GM20431 (cell line): Measurements from ENCODE around the gene NAA80.

Experiments
- in situ Hi-C: fragments of 300-500 bp; cut with MseI, MboI; formaldehyde crosslinking; loops from one replicate; pipeline ENCODE4 v1.15.0; 2020; ENCODE audit warnings: low sequenced_read_pairs; ENCODE audit not compliant: unreplicated experiment

Gene NAA80, protein sequence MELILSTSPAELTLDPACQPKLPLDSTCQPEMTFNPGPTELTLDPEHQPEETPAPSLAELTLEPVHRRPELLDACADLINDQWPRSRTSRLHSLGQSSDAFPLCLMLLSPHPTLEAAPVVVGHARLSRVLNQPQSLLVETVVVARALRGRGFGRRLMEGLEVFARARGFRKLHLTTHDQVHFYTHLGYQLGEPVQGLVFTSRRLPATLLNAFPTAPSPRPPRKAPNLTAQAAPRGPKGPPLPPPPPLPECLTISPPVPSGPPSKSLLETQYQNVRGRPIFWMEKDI

DNA sequence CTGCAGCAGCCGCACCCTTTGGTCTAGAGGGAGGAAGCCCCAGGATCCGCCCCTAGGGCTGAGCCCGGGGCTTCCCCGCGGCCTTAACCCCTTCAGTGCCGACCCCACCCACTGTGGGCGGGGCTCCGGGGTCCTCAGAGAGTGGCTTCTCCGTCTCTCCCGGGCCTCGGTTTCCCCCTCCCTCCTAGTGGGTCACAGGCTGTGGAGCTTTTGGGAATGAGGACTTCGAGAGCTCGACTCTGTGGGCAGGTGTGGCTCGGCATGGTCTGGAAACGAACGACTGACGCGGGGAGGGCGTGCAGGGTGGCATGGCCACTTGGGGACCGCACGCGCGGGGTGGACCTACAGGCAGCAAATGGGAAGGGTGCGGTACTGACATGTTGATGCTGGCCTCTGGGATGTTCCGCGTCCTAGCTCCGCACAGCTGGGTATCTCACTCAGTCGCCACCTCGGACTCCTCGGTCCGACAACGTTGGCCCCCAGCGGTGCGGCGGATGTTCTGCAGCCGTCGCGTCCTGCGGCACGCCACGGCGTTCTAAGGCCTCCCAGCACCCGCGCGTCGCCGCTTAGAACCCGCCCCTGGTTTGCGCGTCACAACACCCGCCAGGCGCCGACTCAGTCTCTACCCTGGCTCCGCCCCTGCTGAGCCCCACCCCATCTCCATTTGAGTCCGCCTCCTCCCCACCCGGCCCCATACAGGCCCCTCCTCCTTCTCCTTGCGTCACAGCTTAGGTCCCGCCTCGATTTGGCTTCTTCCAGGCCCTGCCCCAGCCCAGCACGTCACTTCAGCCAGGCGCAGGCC is at the start of gene NAA80, which contains the start of gene HYAL3:
Gene NAA80, minus strand, starts transcription at position 570 of the 802 bp plus-strand sequence. CDS start 1,942 bp downstream, outside the sequence.
Gene HYAL3, minus strand, starts transcription at position 570 of the 802 bp plus-strand sequence. CDS start 3,803 bp downstream, outside the sequence.
- in situ Hi-C loops = no loop called here

DNA sequence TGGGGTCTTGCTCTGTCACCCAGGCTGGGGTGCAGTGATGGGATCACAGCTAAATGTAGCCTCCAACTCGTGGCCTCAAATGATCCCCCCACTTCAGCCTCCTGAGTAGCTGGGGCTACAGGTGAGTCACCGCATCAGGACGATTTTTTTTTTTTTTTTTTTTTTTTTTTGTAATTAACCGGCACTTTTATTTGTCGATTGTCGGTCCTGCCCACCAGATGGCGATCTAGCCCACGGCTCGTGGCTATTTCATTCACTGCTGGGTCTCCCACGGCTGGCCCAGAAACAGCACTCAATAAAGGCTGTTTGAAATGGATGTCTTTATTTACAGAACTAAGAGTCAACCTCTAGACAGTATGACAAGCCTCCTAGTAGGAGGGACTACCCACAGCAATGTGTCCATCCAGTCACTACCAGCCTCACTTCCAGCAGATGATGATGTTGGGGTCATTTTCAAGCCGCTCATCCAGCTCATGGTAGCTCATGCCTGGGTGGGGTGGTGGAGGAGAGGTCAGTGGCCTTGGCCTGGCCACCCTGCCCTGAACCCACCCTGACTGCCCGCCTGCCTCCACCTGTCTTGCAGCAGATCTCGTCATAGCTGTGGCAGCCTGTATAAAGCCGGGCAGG is 48.1 kb upstream of the NAA80 start:
- in situ Hi-C loops = no loop called here

GRCh38 chr3:50345586-50346234 is 46.5 kb upstream of the NAA80 start, which contains the start of gene ZMYND10:
ZMYND10 (minus strand) TSS chr3:50345732; CDS start chr3:50345579, 153 bp downstream.
- in situ Hi-C loops = no loop called here

GRCh38 chr3:50345008-50345407 is 45.8 kb upstream of the NAA80 start:
- in situ Hi-C loops = no loop called here

GRCh38 chr3:50342813-50343633 is 43.8 kb upstream of the NAA80 start:
- in situ Hi-C loops = no loop called here

GRCh38 chr3:50341996-50342650 is 42.9 kb upstream of the NAA80 start:
- in situ Hi-C loops = no loop called here

DNA sequence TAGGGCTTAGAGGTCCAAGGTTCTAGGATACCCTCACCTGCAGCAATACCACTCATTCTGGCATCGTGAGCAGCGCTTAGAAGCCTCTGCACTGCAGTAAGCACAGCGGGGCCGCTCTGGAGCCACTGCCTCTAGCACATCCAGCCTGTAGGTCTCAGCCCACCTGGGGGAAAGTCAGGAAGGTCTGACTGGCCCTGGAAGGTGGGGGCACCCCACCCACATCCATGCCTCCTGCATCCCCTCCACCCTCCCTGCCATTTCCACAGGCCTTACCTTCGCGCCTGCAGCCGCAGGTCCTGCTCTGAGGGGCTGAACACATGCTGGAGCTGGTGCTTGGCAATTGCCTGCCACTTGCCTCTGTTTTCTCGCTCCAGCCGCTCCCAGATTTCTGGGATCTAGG is 42.3 kb upstream of the NAA80 start:
- in situ Hi-C loops = no loop called here

DNA sequence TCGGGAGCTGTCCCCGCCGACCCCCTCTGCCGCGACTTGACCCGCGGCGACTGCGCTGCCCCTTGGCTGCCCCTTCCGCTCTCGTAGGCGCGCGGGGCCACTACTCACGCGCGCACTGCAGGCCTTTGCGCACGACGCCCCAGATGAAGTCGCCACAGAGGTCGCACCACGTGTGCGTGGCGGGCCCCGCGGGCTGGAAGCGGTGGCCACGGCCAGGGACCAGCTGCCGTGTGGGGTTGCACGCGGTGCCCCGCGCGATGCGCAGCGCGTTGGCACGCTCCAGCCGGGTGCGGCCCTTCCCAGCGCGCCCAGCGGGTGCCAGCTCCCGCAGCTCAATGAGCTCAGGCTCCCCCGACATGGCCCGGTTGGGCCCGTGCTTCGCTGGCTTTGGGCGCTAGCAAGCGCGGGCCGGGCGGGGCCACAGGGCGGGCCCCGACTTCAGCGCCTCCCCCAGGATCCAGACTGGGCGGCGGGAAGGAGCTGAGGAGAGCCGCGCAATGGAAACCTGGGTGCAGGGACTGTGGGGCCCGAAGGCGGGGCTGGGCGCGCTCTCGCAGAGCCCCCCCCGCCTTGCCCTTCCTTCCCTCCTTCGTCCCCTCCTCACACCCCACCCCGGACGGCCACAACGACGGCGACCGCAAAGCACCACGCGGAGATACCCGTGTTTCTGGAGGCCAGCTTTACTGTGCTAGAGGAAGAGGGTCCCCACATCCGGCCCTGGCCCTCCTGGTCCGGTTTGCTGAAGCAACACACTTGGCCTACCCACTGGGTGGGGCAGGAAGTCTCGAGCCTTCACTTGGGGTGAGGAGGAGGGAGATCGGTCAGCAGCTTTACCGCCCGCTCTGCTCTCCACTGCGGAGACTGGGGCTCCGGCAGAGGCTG is 41.5 kb upstream of the NAA80 start, which contains the start of gene RASSF1:
Gene RASSF1, minus strand, starts transcription at position 389 of the 882 bp plus-strand sequence. Its CDS starts 31 bp downstream, at position 358.
- in situ Hi-C loops = no loop called here

DNA sequence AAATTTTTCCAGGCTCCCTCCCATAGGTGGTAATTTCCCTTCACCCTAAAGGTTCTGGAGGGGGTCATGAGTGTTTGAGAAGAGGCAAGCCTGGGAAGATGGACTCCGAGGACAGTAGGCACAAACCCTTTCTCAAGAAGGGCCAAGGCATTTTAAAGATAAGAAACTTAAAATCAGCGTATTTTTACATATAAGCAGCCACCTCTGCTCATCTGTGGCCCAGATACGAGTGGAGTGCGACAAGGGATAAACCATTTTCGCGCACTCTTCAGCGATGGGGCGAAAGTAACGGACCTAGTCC is 40.9 kb upstream of the NAA80 start:
- in situ Hi-C loops = no loop called here

DNA sequence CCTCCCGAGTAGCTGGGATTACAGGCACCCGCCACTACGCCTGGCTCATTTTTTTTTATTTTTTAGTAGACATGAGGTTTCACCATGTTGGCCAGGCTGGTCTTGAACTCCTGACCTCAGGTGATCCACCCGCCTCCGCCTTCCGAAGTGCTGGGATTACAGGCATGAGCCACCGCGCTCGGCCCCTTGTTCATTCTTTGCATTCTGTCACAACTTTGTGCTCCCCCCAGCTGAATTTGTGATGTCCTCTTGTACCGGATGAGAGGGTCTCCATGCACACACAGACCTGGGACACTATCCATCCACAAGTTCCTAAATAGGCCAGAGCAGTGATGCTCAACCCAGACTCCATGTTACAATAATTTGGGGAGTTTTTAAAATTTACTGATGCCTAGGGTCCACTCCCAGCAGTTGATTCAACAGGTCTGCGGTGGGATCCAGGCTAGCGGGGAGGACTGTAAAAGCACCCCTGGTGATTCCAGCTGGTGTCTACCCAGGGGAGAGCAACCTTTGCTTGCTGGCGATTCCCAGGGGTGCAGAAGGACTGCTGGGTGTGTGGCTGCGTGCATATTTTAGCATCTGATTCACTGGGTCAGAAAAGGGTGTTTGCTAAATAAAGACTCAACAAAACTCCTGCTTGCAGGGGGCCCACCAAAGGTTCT is 40.4 kb upstream of the NAA80 start:
- in situ Hi-C loops = no loop called here

- in situ Hi-C loops = no loop called here
These were observed 39.8 kb upstream of the NAA80 start for GRCh38 chr3:50338965-50339364.

DNA sequence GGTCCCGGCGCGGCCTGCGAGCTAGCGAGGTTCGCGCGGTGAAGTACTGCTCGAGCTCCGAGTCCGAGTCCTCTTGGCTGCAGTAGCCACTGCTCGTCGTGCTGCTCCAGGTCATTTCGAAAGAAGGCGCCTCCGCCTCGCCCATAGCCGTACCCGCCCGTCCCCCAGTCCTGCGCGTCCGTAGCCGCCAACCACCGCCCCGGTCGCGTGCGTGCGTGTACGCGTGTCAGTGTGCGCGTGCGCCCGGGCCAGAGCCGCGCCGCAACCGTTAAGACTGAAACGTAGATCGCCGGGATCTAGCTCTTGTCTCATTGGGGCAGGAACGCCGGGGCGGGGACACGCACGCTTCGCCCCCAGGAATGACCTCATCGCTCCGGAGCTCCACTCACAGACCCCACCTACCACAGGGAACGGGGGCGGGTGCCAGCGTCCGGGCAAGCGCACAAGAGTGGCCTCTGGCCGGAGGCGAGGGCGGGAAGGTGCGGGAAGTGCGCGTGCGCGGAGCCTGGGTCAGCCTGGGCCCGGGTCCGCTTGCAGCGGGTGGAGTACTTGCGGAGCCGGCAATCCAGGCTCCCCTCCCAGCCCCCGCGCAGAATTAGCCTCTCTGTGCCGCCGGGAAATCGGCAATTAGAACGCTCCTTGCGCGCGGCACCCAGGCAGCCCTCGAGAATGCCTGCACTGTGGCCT is 38.1 kb upstream of the NAA80 start:
- in situ Hi-C loops = no loop called here

DNA sequence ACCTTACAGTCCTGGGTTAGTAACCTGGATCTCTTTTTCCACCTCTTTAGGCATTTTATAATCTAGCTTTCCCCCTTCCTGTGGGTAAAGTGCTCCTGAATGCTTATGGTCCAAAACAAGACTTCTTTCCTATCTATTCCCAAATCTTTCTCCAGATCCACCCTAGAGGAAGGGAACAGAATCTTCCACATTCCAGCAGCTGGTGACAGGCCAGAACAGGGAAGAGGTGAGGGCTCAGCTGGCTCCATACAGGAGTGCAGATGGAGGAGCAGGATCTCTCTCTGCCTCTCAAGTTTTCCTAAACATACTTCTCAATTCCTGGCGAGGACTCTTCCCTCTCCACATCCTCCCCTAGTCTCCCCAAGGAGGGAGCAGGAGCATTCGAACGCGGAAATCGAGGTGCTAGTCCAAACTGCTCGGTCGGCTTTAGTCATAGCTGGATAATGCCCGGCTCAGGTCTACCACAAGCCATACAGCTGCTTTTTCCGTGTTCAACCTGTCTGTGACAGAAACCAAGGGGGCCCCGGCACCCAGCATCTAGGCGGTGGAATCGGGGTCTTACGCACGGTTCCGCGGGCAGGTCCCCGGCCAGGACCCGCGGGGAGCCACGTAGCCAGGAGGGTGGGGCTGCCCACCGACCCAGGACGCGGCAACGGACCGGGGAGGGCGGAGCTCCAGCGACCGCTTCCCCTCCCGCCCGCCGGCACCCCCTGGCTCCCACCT is 37.4 kb upstream of the NAA80 start:
- in situ Hi-C loops = no loop called here

DNA sequence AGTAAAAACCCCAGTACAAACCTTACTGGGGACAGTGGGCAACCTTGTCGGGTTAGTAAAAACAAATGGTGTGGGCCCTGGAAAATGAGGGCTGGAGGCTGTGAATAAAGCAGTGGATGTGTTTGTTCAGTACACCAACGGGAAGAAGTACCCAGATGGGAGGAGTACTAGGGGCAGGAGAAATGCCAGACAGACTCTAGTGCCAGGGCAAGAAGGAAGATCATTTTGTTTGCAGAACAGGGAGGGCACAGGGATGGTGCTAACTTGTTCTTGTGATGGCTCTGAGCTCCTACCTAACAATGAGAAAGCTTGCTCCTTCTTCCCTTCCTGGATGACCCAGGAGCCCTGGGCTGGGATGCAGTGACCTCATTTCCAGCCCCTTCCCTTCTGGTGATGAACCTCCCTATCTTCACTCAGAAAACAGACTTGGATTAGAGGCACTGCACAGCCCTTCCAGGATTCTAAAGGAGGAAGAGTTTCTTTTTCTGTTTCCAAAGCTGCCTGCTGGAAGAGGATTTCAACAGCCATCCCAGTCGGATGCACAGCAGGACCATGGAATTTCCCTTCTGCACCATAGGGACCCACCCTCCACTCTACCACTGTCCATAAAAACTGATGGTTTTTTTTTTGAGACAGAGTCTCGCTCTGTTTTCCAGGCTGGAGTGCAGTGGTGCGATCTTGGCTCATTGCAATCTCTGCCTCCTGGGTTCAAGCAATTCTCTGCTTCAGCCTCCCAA is 35.3 kb upstream of the NAA80 start:
- in situ Hi-C loops = no loop called here

DNA sequence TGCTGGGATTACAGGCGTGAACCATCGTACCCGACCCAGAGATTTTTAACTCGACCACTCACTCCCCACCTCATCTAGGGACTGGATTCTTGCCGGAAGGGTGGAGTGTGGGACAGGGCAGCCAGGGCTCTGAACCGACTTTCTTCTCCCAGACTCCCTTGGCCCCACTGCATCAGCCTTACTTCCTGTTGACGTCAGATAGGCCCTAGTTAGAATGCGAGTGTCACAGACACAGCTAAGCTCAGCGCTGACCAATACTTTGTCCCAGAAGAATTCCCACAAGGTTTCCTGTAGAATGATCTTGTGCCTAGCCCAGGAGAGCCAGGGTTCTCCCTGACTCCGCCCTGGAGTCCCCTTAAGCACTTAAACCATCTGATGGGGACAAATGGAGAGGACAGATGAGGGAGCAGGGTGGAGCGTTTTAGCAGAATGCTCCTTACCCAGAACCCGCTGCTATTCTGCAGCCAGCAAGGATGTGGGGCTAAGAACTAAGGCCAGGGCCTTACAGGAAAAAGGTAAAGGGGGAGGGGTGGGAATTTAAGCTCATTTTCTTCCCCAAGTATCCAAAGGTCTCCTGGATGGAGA is 34.6 kb upstream of the NAA80 start:
- in situ Hi-C loops = no loop called here
